Brain microvascular endothelial cell (primary cell): ENCODE measurements around the gene SZRD1.

Experiments
- DNase-seq: peaks from one replicate; pipeline ENCODE4 v3.0.0-alpha.2; 2020
- H3K27ac ChIP-seq: fragments of 250-450 bp; sonication (Bioruptor Pico); 2 replicates; pipeline ENCODE4 v1.5.1; 2020; ENCODE audit warnings: mild to moderate bottlenecking, moderate library complexity
- H3K27me3 ChIP-seq: fragments of 250-450 bp; sonication (Bioruptor Pico); replicated peaks from 2 replicates; pipeline ENCODE4 v1.5.1; 2020; ENCODE audit warnings: mild to moderate bottlenecking
- H3K36me3 ChIP-seq: fragments of 250-450 bp; sonication (Bioruptor Pico); replicated peaks from 2 replicates; pipeline ENCODE4 v1.5.1; 2020; ENCODE audit warnings: mild to moderate bottlenecking
- H3K4me3 ChIP-seq: 2 replicates; pipeline ENCODE4 v1.5.1; 2011; ENCODE audit warnings: low read depth, mild to moderate bottlenecking, control low read depth, low read length, moderate library complexity
- CTCF ChIP-seq: IDR thresholded peaks from 2 replicates; pipeline ENCODE4 v1.5.1; 2011; ENCODE audit warnings: low read depth, mild to moderate bottlenecking, moderate library complexity, low read length, control low read depth, inconsistent platforms; ENCODE audit errors: missing control alignments
- in situ Hi-C: cut with HindIII; loops from 2 replicates; pipeline ENCODE4 v1.10.0; 2017; ENCODE audit warnings: low sequenced_read_pairs, low pct_ligation_motif_present

SZRD1 gene

GRCh38 chr1:16422041-16422440, 55.0 kb downstream of the SZRD1 start:
- TF ChIP-seq CTCF: no peak
- in situ Hi-C loops: no loop called here
- Histone ChIP-seq H3K27ac (no peak overlapping the region), H3K27me3 (no peaks in the 10 kb centered on the region), H3K4me3 (no peak overlapping the region), H3K36me3 (no peaks in the 10 kb centered on the region)
- DNase-seq: no peak

GRCh38 chr1:16425125-16426025, 58.3 kb downstream of the SZRD1 start:
- TF ChIP-seq CTCF: no peak

GRCh38 chr1:16430606-16431005, 63.6 kb downstream of the SZRD1 start:
- no peak for TF ChIP-seq CTCF
- DNase-seq: no peak
- Histone ChIP-seq H3K27ac (no peak overlapping the region), H3K36me3 (no peaks in the 10 kb centered on the region), H3K4me3 (no peak overlapping the region), H3K27me3 (no peaks in the 10 kb centered on the region)
- in situ Hi-C loops: no loop called here

More at GRCh38 chr1:16425125-16426025, 58.3 kb downstream of the SZRD1 start:
- Histone ChIP-seq H3K36me3 (no peaks in the 10 kb centered on the region), H3K4me3 (no peak overlapping the region), H3K27ac (no peak overlapping the region), H3K27me3 (no peaks in the 10 kb centered on the region)
- in situ Hi-C loops: no loop called here
- no peak for DNase-seq

- Histone ChIP-seq H3K36me3 (no peaks in the 10 kb centered on the region), H3K27ac (no peak overlapping the region), H3K27me3 (no peaks in the 10 kb centered on the region), H3K4me3 (no peak overlapping the region)
- TF ChIP-seq CTCF: no peak
- in situ Hi-C loops: no loop called here
- DNase-seq: no peak
Observed at GRCh38 chr1:16433030-16433429, 66.0 kb downstream of the SZRD1 start.

- no peak for DNase-seq
- no peak overlapping the region for H3K4me3 ChIP-seq
- no peak for TF ChIP-seq CTCF
- H3K27me3 ChIP-seq: no peaks in the 10 kb centered on the region
- H3K27ac ChIP-seq: no peak overlapping the region
- in situ Hi-C loops: no loop called here
- H3K36me3 ChIP-seq: no peaks in the 10 kb centered on the region
Observed at GRCh38 chr1:16434007-16434406, 67.0 kb downstream of the SZRD1 start.
